GM12891 (cell line): ENCODE measurements around the gene MAMSTR.

Source experiments
- DNase-seq: peaks from one replicate; pipeline ENCODE4 v3.0.0; 2011; ENCODE audit warnings: low spot score; ENCODE audit not compliant: insufficient read length
- FAIRE-seq: peaks from 2 replicates; lab custom pipeline; 2011; peaks lifted over from hg19 to GRCh38; lab: Jason Lieb, UNC
- PAX5 ChIP-seq: IDR thresholded peaks from 2 replicates; pipeline ENCODE4 v1.6.1; 2011; ENCODE audit warnings: low read length, moderate library complexity, mild to moderate bottlenecking; ENCODE audit not compliant: insufficient read depth, severe bottlenecking
- POLR2A ChIP-seq: IDR thresholded peaks from 2 replicates; pipeline ENCODE4 v1.6.1; 2011; ENCODE audit warnings: low read depth, low read length, control low read depth
- POLR2AphosphoS5 ChIP-seq: IDR thresholded peaks from 2 replicates; pipeline ENCODE4 v1.6.1; 2011; ENCODE audit warnings: low read depth, low read length, control low read depth
- POU2F2 ChIP-seq: IDR thresholded peaks from 2 replicates; pipeline ENCODE4 v1.6.1; 2011; ENCODE audit warnings: low read depth, mild to moderate bottlenecking, control low read depth, low read length, moderate library complexity
- SPI1 ChIP-seq: IDR thresholded peaks from 2 replicates; pipeline ENCODE4 v1.6.1; 2011; ENCODE audit warnings: low read depth, low read length, control low read depth
- TAF1 ChIP-seq: IDR thresholded peaks from 2 replicates; pipeline ENCODE4 v1.6.1; 2011; ENCODE audit warnings: low read depth, low read length, control low read depth

MAMSTR gene

DNA sequence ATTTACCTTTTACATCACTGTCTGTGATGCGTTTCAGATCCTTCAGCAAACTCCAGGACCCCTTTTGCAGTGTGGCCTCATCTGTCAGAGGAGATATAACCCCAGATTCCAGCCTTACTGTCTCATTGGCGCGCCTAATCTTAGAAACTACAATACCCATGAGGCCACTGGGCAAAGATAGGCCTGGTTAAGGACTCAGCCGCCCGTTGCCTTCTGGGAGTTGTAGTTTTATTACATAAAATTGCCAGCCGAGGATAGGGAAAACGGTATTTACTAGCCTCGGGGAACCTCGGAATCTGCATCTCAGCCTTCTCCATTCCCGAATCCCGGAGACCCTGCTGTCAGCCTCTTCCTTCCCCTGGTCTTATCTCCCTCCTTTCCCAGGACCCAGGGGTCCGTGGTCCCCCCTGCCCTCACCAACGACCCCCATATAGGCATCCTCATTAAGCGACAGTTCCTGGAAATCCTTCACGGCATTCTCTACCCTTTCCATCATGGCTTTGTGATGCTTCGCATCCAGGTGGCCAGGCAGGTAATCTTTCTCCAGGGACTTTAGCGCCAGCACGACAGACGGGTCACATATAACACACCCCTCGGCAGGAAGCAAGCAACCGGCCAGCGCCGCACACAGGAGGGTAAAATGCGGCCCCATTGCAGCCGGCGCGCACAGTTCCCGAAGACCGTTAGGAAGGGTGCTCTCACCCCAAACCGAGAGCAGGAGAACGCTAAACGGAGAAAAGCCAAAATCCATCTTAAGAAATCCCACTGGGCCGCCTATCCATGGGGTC lies 25.9 kb upstream of the MAMSTR start:
- TF ChIP-seq SPI1 (no peak), PAX5 (no peak), POLR2A (no peak), TAF1 (no peak), POU2F2 (no peak), POLR2AphosphoS5 (no peak)
- DNase-seq (peak; percentile 57), FAIRE-seq (no peak)

DNA sequence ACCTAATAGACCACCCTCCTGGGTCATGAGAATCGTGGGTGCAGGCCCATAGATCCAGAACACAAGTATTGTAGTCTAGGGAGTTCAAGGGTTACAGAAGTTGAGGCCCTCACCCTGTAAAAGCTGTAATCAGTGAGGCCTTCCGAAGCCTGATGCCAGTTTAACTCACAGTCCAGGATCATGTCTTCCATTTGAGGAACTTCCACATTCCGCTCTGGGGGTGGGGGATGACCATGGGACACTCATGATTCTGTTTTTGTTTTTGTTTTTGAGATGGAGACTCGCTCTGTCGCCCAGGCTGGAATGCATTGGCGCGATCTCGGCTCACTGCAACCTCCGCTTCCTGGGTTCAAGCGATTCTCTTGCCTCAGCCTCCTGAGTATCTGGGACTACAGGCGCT lies 22.6 kb upstream of the MAMSTR start:
- FAIRE-seq: no peak
- no peak for TF ChIP-seq POLR2A
- no peak for TF ChIP-seq PAX5
- TF ChIP-seq POLR2AphosphoS5: no peak
- TF ChIP-seq TAF1: no peak
- TF ChIP-seq SPI1: no peak
- no peak for TF ChIP-seq POU2F2

GRCh38 chr19:48741129-48741999 lies 21.8 kb upstream of the MAMSTR start:
- FAIRE-seq (no peak), DNase-seq (no peak)
- TF ChIP-seq PAX5 (no peak), TAF1 (no peak), POLR2A (no peak), POU2F2 (no peak), SPI1 (no peak), POLR2AphosphoS5 (no peak)

More for the DNA sequence above, 22.6 kb upstream of the MAMSTR start:
- DNase-seq: no peak

GRCh38 chr19:48740164-48740972 lies 20.8 kb upstream of the MAMSTR start, which contains the start of gene RASIP1:
TSS of gene RASIP1 (minus strand) at chr19:48740610. CDS start at chr19:48740282, 328 bp downstream.
- DNase-seq: no peak
- no peak for TF ChIP-seq SPI1
- no peak for TF ChIP-seq PAX5
- no peak for TF ChIP-seq POLR2AphosphoS5
- no peak for TF ChIP-seq POU2F2
- no peak for TF ChIP-seq POLR2A
- TF ChIP-seq TAF1: no peak
- FAIRE-seq: no peak

DNA sequence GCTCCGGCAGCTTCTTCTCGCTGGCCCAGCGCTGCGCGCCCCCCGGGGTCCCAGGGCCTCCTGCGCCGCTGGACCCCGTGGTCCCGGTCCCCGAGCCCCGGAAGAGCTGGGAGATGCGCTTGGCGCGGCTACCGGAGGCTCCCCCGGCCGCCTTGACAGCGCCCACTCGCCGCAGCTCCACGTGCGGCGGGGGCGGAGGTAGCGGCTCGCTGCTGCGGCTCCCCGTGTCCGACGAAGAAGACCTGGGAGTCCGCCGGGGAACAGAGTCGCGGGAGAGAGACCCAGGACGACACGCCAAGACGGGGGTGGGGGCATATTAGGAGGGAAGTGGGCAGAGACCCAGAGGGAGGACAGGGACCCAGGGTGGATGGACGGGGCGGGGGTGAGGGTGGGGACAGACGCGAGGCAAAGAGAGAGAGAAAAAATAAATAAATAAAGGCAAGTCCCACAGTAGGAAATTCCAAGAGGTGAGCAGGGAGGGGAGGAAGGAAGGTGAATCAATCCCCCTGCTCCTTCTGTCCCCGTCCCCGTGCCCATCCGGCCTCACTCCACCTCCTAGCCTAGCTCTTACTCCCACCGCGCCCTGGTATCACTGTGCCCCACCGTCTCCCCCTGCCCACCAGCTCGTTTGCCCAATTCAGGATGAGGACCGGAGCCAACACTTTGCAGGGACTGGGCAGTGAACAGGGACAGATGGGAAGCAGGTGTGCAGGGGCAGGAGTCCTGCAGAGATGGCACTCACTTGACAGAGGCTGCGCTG lies 20.1 kb upstream of the MAMSTR start:
- no peak for FAIRE-seq
- DNase-seq: no peak
- TF ChIP-seq SPI1: no peak
- TF ChIP-seq POLR2AphosphoS5: no peak
- TF ChIP-seq POLR2A: no peak
- no peak for TF ChIP-seq PAX5
- TF ChIP-seq TAF1: no peak
- TF ChIP-seq POU2F2: no peak

- DNase-seq (peak; percentile 98), FAIRE-seq (peak; percentile 64)
- TF ChIP-seq POLR2AphosphoS5: no peak
- no peak for TF ChIP-seq SPI1
- no peak for TF ChIP-seq TAF1
- TF ChIP-seq POU2F2: no peak
- TF ChIP-seq POLR2A: no peak
- TF ChIP-seq PAX5: no peak
Measured at GRCh38 chr19:48738557-48739403, 19.3 kb upstream of the MAMSTR start.

GRCh38 chr19:48737360-48737998 lies 18.0 kb upstream of the MAMSTR start:
- FAIRE-seq: no peak
- no peak for DNase-seq
- TF ChIP-seq POLR2AphosphoS5: no peak
- no peak for TF ChIP-seq POLR2A
- TF ChIP-seq SPI1: no peak
- TF ChIP-seq POU2F2: no peak
- TF ChIP-seq TAF1: no peak
- no peak for TF ChIP-seq PAX5
